ENCODE results near the gene POLG.
"Not testable (repeated sequence)": the region's sequence is repeated elsewhere in the genome, so short reads cannot be mapped to it uniquely, and the experiment has no call there.

Gene POLG

DNA sequence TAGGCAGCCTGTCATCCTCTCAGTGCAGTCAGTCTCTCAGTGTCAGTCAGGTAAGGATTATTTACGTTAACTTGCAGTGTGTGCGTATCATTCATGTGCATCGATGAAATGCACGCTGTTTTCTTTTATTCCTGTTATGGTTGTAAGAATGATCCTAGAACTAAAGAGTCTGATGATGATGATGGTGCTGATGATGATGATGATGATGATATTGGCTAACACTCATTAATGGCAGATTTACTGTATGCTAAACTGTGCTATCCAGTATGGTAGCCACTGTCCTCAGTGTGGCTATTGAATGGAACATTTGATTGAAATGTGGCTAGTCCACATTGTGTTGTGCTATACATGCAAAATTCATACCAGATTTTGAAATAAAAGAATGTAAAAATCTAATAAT lies 51.4 kb downstream of the POLG start:
- DNase-seq (ENCODE audit: low read depth in 1 of 2, low spot score in 1 of 2), result no peak

DNA sequence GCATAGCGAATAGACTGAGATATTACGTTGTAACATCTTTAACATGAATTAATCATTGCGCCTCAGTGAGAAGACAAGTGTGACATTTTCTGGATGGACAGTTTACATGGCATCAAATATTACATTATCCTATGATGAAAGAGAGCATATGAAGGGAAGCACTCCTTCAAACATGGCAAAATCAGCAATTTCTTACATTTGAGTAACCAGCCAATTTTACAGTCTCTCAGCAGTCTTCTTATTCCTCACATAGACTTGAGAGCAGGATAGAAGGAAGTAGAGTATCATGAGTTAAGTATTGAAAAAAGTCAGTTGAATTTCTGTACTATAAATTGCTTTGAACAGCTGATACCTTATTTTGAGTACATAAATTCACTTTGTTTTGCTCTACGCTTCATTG lies 52.0 kb downstream of the POLG start:
- no peak for DNase-seq (ENCODE audit: low read depth in 1 of 2, low spot score in 1 of 2)

DNA sequence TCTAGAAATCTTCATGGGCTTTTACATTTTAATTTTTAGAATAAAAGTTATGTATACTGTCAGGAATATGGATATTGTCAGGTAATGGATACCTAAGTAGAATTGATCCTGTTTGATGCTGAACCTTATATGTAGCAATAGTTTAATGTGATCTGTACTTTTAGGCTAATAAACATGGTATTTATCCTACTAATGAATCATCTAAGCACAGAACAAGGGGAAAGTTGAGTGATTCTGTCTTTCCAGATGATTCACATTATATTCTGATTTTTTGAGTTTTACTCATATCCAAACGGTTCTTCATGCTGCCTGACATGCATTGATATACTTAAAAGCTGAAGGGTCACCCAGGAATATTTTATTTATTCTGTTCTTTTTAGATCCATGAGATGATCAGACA lies 56.3 kb downstream of the POLG start:
- DNase-seq (ENCODE audit: low read depth in 1 of 2, low spot score in 1 of 2), result no peak

DNA sequence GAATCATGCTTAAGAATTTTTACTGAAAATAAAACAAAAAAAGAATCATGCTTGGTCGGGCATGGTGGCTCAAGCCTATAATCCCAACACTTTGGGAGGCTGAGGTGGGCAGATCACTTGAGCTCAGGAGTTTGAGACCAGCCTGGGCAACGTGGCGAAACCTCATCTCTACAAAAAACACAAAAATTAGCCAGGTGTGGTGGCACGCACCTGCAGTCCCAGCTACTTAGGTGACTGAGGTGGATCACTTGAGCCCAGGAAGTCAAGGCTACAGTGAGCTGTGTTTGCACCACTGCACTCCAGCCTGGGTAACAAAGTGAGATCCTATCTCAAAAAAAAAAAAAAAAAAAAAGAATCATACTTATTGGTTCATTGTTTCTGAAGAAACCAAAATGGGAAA lies 57.3 kb downstream of the POLG start:
- not testable (repeated sequence) for DNase-seq (ENCODE audit: low read depth in 1 of 2, low spot score in 1 of 2)
